LNCAP (cell line): ENCODE data around the gene BCAR1.

Experiments used
- TF ChIP-seq, protein P1 (sequence below): fragments of 450-650 bp; IDR thresholded peaks from 2 replicates; pipeline ENCODE4 v1.5.1; 2017; ENCODE audit warnings: mild to moderate bottlenecking

BCAR1 gene

GRCh38 chr16:75265911-75266701 lies 14.7 kb upstream of the BCAR1 start:
- TF ChIP-seq, protein P1, sequence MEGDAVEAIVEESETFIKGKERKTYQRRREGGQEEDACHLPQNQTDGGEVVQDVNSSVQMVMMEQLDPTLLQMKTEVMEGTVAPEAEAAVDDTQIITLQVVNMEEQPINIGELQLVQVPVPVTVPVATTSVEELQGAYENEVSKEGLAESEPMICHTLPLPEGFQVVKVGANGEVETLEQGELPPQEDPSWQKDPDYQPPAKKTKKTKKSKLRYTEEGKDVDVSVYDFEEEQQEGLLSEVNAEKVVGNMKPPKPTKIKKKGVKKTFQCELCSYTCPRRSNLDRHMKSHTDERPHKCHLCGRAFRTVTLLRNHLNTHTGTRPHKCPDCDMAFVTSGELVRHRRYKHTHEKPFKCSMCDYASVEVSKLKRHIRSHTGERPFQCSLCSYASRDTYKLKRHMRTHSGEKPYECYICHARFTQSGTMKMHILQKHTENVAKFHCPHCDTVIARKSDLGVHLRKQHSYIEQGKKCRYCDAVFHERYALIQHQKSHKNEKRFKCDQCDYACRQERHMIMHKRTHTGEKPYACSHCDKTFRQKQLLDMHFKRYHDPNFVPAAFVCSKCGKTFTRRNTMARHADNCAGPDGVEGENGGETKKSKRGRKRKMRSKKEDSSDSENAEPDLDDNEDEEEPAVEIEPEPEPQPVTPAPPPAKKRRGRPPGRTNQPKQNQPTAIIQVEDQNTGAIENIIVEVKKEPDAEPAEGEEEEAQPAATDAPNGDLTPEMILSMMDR, result no peak

DNA sequence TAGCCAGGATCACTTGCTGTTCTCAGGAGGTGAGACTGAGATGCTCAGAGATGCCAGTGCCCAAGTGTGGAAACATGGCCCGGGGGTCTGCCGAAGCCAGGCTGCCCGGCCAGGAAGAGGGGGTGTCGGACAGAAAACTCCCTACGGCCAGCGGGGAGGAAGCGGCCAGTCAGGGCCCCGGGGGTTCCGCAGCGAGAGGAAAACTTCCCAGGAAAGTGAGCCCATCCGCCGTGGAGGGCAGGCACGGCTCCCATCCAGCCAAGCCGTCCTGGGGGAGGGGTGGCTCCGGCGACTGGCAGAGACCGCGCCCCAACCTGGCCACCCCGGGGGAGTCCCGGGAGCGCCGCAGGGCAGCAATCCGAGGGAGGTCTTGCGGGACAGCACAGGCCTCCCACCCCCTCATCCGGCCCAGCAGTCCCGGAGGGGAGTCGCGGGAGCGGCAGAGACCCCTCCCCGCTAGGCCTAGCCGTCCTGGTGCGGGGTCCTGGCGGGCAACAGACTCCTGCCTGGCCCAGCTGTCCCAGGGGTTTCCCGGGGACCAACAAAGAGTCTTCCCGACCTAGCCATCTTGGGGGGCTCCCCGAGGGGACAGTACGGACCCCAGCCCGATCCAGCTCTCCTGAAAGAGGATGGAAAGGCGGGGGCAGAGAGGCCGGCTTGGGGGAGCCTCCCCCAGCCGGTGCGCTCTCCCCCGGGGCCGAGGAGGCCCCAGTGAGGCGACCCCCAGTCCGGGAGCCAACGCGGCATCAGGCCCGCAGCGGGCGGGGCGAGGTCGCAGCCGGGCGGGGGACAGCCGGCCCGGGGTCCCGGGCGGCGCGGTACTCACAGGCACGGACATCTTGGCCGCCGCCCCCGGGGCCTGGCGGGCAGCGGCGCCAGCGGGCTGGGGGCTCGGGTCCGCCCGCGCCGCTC lies 13.8 kb upstream of the BCAR1 start:
- TF ChIP-seq, protein P1, result no peak

DNA sequence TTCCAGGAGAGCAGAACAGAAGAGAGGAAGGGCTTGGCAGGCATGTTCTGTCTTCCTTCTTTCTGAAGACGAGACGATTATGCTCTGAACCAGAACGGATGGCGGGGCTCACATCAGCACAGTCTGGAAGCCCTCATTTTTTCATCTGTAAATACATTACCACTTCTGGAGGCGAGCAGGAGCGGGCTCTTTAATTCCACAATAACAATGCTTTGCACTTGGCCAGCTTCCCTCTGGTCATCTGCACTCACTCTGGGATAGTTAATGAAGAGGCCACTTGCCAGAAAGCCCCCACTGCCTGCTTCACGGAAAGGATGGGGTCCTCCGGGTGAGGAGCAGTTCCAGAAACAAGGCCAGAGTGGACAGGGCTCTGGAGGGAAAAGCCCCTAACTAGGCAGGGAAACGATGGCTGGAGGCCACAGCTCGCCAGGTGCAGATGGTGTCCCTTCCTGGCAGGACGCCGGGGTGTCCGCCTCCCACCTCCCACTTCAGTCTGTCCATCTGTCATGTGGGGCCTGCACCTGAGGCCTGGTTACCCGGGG lies 13.1 kb upstream of the BCAR1 start:
- TF ChIP-seq, protein P1, result no peak

- TF ChIP-seq, protein P1, result no peak
Observed at GRCh38 chr16:75263963-75264445, 12.6 kb upstream of the BCAR1 start.

- TF ChIP-seq, protein P1, result no peak
Observed at GRCh38 chr16:75263291-75263962, 12.0 kb upstream of the BCAR1 start.

- TF ChIP-seq, protein P1, result no peak
Observed at GRCh38 chr16:75262800-75263127, 11.3 kb upstream of the BCAR1 start.
